HG03139 (cell line): ENCODE results near the gene PHLDB2.

Experiments used
- ATAC-seq: cut with Tn5 transposase; IDR thresholded peaks from one replicate; pipeline ENCODE4 v1.9.1; 2021; ENCODE audit not compliant: unreplicated experiment

PHLDB2 gene

DNA sequence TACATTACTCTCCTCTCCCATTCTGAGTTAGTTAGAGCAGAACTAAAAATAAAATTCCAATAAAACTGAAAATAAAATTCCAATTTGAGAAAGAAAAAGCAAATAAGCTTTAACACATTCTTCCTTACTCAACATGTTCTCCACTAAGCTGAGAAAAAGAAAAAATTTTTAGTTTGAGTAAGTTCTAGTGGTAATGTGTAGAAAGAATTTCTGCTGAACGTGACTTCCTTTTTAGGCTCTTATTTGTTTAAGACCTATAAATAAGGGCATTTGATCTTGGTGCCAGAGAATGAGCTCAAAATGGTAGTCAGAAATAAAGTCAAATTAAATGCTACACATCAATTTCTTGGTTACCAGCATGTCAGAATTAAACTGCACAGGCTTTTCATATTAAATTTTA lies 62.1 kb downstream of the PHLDB2 start:
- ATAC-seq = no peak

GRCh38 chr3:111923095-111923771 lies 64.2 kb downstream of the PHLDB2 start:
- no peak for ATAC-seq

DNA sequence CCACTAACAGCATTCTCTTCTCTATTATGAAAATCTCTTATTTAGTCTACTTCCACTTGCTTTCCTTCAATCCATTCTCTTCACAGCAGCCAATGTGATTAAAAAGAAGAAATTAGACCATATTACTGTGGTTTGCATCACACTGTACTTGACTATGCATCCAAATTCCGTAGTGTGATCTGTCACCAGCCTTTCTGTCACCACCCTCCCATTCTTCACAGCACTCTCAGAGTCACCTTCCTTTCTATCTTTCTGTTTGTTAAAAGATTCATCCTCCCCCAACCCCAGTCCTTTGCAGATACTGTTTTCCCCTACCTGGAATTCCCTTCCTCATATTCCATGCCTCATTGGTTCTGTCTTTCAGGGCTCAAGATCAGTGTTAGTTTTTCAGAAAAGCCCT lies 64.7 kb downstream of the PHLDB2 start:
- no peak for ATAC-seq

DNA sequence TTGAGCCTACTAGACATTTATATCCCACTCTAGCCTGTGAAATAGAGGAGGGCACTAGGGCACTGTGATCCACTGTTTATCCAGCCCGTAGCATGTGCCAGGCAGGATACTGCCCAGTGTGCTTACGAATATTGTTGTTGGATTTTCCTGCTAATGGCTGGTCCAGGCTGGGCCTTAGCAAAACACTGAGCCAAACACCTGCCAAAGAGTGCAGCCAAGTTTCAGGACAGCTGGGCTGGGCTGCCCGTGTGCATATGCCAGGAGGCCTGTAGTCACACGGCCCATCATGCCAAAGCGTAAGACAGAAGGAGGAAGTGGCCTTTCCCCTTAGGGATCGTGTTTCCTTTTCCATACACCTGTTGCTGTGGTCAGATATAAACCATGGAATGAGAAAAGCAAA lies 65.2 kb downstream of the PHLDB2 start:
- no peak for ATAC-seq

DNA sequence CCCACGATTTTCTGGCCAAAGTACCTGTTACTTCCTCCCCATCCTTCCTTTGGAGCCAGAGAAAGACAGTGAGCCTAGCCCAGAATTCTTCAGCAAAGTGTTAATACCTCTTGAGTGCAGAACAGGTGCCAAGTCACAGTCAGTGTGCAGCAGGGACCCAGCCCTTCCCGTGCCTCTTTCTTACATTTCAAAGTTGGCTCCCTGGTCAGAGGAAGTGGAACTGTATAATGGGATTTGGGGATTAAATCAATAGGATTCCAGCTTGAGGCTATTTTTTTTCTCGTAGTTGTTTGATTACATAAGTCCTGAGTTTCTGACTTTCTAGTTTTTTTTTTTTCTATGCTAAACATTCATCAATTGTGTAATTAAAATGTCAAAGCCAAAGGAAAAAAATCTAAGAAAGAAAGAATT lies 67.2 kb downstream of the PHLDB2 start:
- no peak for ATAC-seq

GRCh38 chr3:111928613-111929012 lies 69.5 kb downstream of the PHLDB2 start:
- ATAC-seq = no peak

GRCh38 chr3:111929484-111929883 lies 70.4 kb downstream of the PHLDB2 start:
- ATAC-seq = no peak

GRCh38 chr3:111932946-111933345 lies 73.9 kb downstream of the PHLDB2 start:
- no peak for ATAC-seq

- no peak for ATAC-seq
Measured at GRCh38 chr3:111936191-111936841, 77.3 kb downstream of the PHLDB2 start.

DNA sequence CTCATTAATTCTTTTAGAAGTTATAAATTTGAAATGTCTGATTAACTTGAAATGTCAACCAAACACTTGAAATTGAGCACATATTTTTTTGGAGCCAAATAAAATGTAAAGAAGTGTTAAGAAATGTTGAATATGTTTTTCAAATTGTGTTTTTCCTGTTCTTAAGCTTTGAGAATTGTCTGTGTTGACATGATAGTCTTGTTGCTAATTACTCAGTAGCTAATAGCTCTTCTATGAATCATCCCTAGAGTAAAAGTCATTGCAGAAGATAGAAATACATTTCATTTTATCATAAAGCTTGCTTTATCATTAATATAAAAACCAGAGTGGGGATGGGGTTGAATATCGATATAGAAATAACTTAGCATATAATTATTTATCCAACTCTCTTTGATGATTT lies 77.9 kb downstream of the PHLDB2 start:
- ATAC-seq = no peak

DNA sequence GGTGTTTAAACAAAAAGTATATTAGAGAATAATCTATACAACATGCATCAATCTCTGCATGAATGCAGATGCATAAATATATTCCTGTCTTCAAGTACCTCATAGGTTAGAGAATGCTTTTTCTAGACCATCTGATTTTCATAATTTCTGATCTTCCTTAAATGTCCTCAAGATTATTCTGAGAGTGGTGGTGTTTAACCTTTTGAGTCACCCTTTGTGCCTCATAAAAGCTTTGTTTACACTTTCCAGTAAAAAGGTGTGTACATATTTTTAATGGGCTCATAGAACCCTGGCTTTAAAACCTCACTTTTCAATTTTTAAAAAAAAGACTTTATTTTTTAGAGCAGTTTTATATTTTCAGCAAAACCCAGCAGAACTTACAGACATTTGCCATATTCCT lies 78.8 kb downstream of the PHLDB2 start:
- no peak for ATAC-seq

DNA sequence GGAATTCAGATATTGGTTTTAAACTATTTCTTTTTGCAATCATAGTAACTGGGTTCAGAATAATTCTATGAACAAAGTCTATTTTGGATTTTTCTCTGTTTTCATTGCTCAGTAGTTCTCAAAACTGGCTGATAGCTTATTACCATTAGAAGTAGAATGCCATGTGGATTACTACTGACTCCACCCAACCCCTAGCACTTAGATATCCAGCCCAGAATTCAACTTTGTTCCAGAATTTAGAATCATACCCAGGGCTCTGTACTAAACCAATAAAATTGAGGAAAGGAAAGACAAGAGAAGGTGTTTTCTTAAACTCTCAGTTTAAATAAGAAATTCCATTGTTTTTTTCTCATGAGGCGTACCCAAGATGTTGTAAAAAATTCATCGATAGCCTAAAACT lies 80.8 kb downstream of the PHLDB2 start:
- no peak for ATAC-seq

- ATAC-seq = no peak
Measured at GRCh38 chr3:111943533-111943932, 84.5 kb downstream of the PHLDB2 start.

DNA sequence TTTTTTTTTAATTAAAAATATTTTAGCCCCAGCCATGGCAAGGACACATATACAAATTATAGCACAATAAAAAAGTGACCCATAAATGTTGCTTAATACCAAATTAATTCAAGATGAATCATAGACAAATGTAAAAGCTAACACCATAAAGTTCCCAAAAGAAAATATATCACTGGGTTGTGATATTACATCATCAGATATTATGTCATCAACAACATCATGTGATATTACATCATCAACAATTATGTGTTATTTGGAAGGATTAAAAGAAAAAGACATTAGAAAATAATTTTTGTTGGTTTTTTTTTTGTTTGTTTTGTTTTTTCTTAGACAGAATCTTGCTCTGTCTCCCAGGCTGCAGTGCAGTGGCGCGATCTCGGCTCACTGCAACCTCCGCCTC lies 85.3 kb downstream of the PHLDB2 start:
- ATAC-seq = no peak

DNA sequence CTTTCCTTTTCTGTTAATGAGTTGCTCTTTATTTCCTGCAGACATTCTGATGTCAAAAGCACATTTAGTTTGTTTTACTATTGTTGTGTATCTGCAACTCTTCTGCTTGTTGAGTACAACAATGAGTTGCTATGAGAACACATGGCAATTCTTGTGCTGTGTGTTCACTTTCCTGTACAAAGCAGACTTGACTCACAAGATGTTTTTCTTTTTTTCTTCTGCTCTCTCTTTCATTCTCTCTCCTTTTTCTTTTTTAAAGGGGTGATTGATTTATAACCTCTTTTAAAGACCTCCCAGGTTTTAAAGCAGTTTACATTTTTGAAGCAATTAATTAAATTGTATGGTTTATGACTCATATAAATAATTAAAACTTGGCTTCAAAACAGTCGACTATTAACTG lies 88.2 kb downstream of the PHLDB2 start:
- no peak for ATAC-seq

DNA sequence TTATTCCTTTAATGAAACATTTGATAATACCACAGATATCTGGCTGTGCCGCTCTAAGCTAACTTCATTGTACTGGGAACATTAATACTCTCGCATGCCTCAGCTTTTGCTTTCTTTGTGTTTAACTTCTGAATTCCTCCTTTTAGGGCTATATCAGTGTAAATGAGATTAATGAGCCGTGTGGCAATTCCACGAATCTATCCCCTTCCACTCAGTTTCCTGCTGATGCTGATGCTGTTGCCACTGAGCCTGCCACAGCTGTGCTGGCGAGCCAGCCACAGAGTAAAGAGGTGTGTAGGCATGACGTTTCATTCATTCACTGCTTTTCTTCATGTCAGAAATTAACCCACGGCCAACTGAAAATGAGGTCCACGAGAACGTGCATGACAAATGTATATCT lies 89.7 kb downstream of the PHLDB2 start:
- ATAC-seq = no peak

DNA sequence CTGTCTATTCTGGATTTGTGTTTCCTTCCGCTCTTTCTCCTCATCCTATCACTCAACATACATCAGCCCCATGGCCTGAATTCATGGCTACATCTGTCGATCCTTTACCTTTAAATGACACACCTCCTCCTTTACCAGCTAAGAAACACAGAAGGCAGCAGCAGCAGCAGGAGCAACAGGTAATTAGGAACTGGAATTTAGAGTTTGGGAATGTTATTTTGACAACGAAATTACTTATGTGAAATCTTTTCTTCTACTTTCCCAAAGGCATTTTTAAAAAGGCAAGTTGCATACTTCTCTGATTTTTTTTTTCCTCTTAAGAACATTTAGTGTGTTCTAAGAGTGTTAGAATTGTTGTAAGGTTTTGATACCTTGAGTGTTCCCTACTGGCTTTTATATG lies 90.6 kb downstream of the PHLDB2 start:
- no peak for ATAC-seq

- no peak for ATAC-seq
Measured at GRCh38 chr3:111951032-111951431, 92.0 kb downstream of the PHLDB2 start.

GRCh38 chr3:111952086-111952485 lies 93.0 kb downstream of the PHLDB2 start:
- no peak for ATAC-seq

DNA sequence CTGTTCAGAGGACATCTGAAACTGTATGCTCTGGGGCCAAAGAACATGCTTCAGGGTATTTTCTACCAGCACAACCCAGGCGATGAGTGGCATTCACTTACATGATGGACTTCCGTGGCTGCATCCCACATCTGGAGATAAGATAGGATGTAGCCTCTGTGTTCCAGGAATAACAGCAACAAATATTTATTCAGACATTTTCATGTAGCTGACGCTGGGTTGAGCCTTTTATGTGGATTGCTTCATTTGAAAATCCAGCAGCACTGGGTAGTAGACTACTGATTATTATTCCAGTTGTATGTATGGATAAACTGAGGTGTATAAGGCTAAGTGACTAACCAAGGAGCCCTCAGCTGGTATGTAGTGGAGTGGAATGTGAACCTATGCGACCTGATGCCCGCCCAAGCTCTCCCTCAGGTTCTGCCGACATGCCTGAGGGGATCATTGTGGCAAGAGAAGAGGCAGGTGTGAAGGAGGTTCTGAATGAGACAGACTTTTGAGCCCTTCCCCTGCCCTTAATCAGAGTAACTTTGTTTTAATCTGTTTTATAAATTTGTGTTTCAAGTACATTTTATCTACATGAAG lies 93.9 kb downstream of the PHLDB2 start:
- ATAC-seq = no peak

DNA sequence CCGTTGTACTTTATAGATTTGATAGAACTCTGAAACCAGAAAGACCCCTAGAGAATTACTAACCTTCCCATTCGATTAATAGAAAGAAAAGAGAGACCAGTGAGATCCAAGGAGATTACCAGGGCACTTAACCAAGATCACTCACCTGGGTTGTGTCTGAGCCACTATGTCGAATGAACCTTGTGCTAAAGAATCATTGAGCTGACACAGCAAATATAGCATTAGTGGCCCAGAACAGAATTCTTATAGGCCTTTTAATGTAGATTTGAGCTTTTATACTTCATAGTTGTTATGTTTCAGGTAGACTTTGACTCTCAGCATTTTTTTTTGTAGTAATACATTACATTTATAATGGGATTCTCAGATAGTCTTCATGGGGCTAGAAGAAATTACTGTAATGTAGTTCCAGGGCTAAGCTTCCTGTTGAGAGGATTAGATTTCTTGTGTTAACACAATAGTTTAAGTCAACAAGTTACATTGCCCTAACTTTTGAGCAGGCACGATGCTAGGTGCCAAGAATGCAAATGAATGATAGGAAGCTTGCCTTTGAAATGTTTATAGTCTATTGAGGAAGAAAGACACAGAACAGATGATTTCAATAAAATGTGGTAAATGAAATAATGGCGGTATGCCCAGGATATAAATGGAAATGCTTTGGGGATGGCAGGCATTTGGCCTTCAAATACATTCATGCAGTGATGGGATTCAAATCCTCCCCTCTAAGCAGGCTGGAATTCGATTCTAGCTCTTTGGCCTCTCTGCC lies 95.3 kb downstream of the PHLDB2 start:
- ATAC-seq = no peak

DNA sequence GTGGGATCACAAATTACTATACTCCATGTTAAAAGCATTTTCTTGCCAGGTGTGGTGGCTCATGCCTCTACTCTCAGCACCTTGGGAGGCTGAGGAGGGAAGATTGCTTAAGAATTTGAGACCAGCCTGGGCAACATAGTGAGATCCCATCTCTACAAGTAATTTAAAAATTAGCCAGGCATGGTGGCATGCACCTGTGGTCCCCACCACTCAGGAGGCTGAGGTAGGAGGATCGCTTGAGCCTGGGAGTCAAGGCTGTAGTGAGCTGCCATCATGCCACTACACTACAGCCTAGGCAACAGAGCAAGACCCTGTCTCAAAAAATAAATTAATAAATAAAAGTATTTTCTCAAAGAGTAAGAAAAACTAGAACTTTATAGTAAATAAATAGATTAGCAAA lies 96.8 kb downstream of the PHLDB2 start:
- no peak for ATAC-seq
